ENCODE results near the gene DDX10. TPM values are rescaled to one million over a fixed set of nuclear protein-coding genes. Genes with fewer than 3 reads are reported as not detected.

The DDX10 gene
- total and polyA plus RNA-seq, 2 of the 8 experiments (the other 6 are each of a cell fraction or from before 2014, with no cell fraction given), result 49.2 to 52.2 TPM

- H3K18ac ChIP-seq (ENCODE audit: extremely low read depth, low read length), result no peak overlapping the region
- H3K56ac ChIP-seq (replicated peaks; ENCODE audit: insufficient read length, low read depth, low read length), result no peak overlapping the region
- no peak overlapping the region for H3K27ac ChIP-seq (ENCODE audit: low read depth, low read length)
- H2AFZ ChIP-seq (ENCODE audit: low read length), result no peak overlapping the region
- no peak overlapping the region for H2BK20ac ChIP-seq (ENCODE audit: low read length)
- DNase-seq (ENCODE audit: low read depth in 1 of 2, low spot score in 2 of 2) (no peak), FAIRE-seq (no peak)
- H4K8ac ChIP-seq (ENCODE audit: extremely low read depth, insufficient read depth, low read length), result no peak overlapping the region
- H3K27me3 ChIP-seq (replicated peaks in 1 of 4; ENCODE audit: control insufficient read depth in 3 of 4, extremely low read depth in 1 of 4, insufficient read depth in 3 of 4, low read length in 3 of 4), result no peaks in the 10 kb centered on the region
- no peak overlapping the region for H2BK5ac ChIP-seq (ENCODE audit: low read depth, low read length)
- H3K23ac ChIP-seq (ENCODE audit: insufficient read length), result no peak overlapping the region
- no peak overlapping the region for H3K14ac ChIP-seq (ENCODE audit: insufficient read length)
- no peak overlapping the region for H3K4me3 ChIP-seq (ENCODE audit: extremely low read depth in 1 of 4, insufficient read depth in 2 of 4, low read depth in 3 of 4, low read length in 4 of 4)
- no peak overlapping the region for H3K4ac ChIP-seq (replicated peaks; ENCODE audit: insufficient read length, low read depth, low read length)
- no peaks in the 10 kb centered on the region for H3K23me2 ChIP-seq (ENCODE audit: low read depth, low read length)
- H3K9me3 ChIP-seq (ENCODE audit: insufficient read depth in 2 of 2, low read depth in 1 of 2, low read length in 1 of 2), result no peaks in the 10 kb centered on the region
- no peak overlapping the region for H4K91ac ChIP-seq (replicated peaks; ENCODE audit: insufficient read length, low read length)
- no peaks in the 10 kb centered on the region for H3K4me1 ChIP-seq (replicated peaks in 1 of 4; ENCODE audit: control insufficient read depth in 3 of 4, insufficient read depth in 4 of 4, low read length in 3 of 4)
- POLR2A ChIA-PET (ENCODE audit: partially characterized antibody), result no interaction called here
- no peaks in the 10 kb centered on the region for H3K79me1 ChIP-seq (ENCODE audit: low read depth, low read length)
- H2BK15ac ChIP-seq (ENCODE audit: low read length), result no peak overlapping the region
- H3K79me2 ChIP-seq (ENCODE audit: control insufficient read depth in 1 of 2, insufficient read depth in 2 of 2, low read length in 2 of 2), result no peaks in the 10 kb centered on the region
- CTCF ChIA-PET (ENCODE audit: partially characterized antibody), result interaction anchor here (0.7 kb wide), 1 partner anchor 115 kb away, joined by 3 read pairs; no protein-coding TSS in a partner anchor
- H3K4me2 ChIP-seq (ENCODE audit: insufficient read depth in 1 of 2, low read depth in 2 of 2, low read length in 2 of 2), result no peak overlapping the region
- no peak overlapping the region for H4K5ac ChIP-seq (ENCODE audit: insufficient read length, low read depth, low read length)
- no peak overlapping the region for H2BK120ac ChIP-seq (replicated peaks; ENCODE audit: low read depth, low read length)
- no peak overlapping the region for H2BK12ac ChIP-seq (ENCODE audit: low read depth, low read length)
- H3K36me3 ChIP-seq (ENCODE audit: control insufficient read depth in 2 of 4, insufficient read depth in 4 of 4, low read length in 3 of 4), result peaks cover 0 to 31% (median 1%) of the 10 kb centered on the region in 4 experiments; a peak in 6 of 8 replicates
- H2AK5ac ChIP-seq (ENCODE audit: low read depth, low read length), result no peak overlapping the region
- no peak overlapping the region for H3K9ac ChIP-seq (replicated peaks in 1 of 4; ENCODE audit: extremely low read depth in 1 of 4, low read depth in 3 of 4, low read length in 3 of 4)
- no peaks in the 10 kb centered on the region for H4K20me1 ChIP-seq (replicated peaks in 1 of 2; ENCODE audit: control insufficient read depth in 1 of 2, insufficient read depth in 2 of 2, low read length in 2 of 2)
- 91% methylated on average over 1 of the region's 1 CpG; no CpG with 5 or more reads in 1 of the 2 experiments for WGBS, 2 experiments (ENCODE audit: extremely low coverage in 1 of 2, insufficient coverage in 1 of 2, insufficient read length in 1 of 2, insufficient replicate concordance in 2 of 2, low coverage in 1 of 2, low lambda C conversion rate in 2 of 2, missing lambda C conversion rate in 1 of 2)
- no peak for TF ChIP-seq MAX (IDR thresholded peaks at IDR 0.05)
- TF ChIP-seq SIN3A (conservative IDR thresholded peaks at IDR 0.05 in 1 of 2, IDR thresholded peaks at IDR 0.05 in 1 of 2; ENCODE audit: low read depth in 1 of 2, low read length in 2 of 2), result no peak
- TF ChIP-seq GABPA (IDR thresholded peaks at IDR 0.05; ENCODE audit: borderline replicate concordance, insufficient read depth, low read length), result no peak
- TF ChIP-seq, protein P1, sequence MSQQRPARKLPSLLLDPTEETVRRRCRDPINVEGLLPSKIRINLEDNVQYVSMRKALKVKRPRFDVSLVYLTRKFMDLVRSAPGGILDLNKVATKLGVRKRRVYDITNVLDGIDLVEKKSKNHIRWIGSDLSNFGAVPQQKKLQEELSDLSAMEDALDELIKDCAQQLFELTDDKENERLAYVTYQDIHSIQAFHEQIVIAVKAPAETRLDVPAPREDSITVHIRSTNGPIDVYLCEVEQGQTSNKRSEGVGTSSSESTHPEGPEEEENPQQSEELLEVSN (IDR thresholded peaks at IDR 0.05), result no peak
- TF ChIP-seq CBX8 (IDR thresholded peaks at IDR 0.05; ENCODE audit: borderline replicate concordance, low read depth, low read length), result no peak
- no peak for TF ChIP-seq NRF1 (IDR thresholded peaks at IDR 0.05; ENCODE audit: low read depth, low read length)
- TF ChIP-seq CBX5 (IDR thresholded peaks at IDR 0.05; ENCODE audit: low read depth, low read length), result no peak
- no peak for TF ChIP-seq KDM4A (IDR thresholded peaks at IDR 0.05; ENCODE audit: low read depth, low read length, severe bottlenecking)
- TF ChIP-seq CHD1 (IDR thresholded peaks at IDR 0.05; ENCODE audit: low read depth, low read length), result no peak
- TF ChIP-seq CREB1 (IDR thresholded peaks at IDR 0.05), result no peak
- TF ChIP-seq SP4 (IDR thresholded peaks at IDR 0.05; ENCODE audit: low read length), result no peak
- no peak for TF ChIP-seq JUN (IDR thresholded peaks at IDR 0.05; ENCODE audit: low read depth, low read length)
- no peak for TF ChIP-seq RBBP5 (IDR thresholded peaks at IDR 0.05; ENCODE audit: borderline replicate concordance, low read depth, low read length)
- TF ChIP-seq TEAD4 (IDR thresholded peaks at IDR 0.05; ENCODE audit: low read depth, low read length), result no peak
- TF ChIP-seq TCF12 (IDR thresholded peaks at IDR 0.05; ENCODE audit: low read depth, low read length), result no peak
Measured at GRCh38 chr11:108694846-108695245, 30.0 kb downstream of the DDX10 start.

All from H1 (cell line).